ENCODE measurements around the gene LRRC3B. TPM values are rescaled to one million over a fixed set of nuclear protein-coding genes. Genes with fewer than 3 reads are reported as not detected.

Gene LRRC3B
- polyA plus RNA-seq, 1 donor from 2014 or later = 56.4 TPM

DNA sequence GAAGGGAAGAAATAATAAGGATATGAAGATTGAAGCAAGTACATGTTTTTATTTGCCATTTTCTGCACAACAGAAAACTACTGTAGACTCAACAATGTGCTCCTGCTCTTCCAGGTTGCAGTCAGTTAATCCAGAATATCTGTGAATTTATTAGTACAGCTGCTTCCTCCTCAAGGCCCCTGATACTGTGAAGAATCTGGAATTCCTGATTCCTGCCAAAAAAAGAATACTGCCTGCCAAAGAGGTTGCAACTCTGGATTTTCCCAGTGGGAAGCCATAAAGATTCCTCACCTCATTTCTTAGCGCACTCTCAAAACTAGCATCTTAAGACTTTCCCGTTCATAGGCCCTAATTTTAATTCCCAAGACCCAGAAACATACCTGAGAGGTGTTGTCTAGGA is 33.6 kb upstream of the LRRC3B start:
- no peaks in the 10 kb centered on the region for H3K9me3 ChIP-seq (ENCODE audit: low read length)
- no peak overlapping the region for H3K4me3 ChIP-seq (ENCODE audit: low read length)
- H3K27me3 ChIP-seq (ENCODE audit: insufficient read depth, low read depth, low read length) = no peaks in the 10 kb centered on the region
- H4K20me1 ChIP-seq (ENCODE audit: insufficient read depth) = no peaks in the 10 kb centered on the region
- H3K27ac ChIP-seq (ENCODE audit: low read length) = no peak overlapping the region
- no peaks in the 10 kb centered on the region for H3K36me3 ChIP-seq (ENCODE audit: insufficient read depth, low read length)
- TF ChIP-seq TAF1 (IDR thresholded peaks at IDR 0.05; ENCODE audit: low read depth) (no peak), POLR2AphosphoS5 (IDR thresholded peaks at IDR 0.05) (no peak), EZH2 (IDR thresholded peaks at IDR 0.05; ENCODE audit: borderline replicate concordance, insufficient read depth, low read length, poor library complexity, severe bottlenecking) (no peak), RAD21 (conservative IDR thresholded peaks at IDR 0.05) (no peak), REST (IDR thresholded peaks at IDR 0.05; ENCODE audit: borderline replicate concordance) (no peak)
- TF ChIP-seq, protein P1, sequence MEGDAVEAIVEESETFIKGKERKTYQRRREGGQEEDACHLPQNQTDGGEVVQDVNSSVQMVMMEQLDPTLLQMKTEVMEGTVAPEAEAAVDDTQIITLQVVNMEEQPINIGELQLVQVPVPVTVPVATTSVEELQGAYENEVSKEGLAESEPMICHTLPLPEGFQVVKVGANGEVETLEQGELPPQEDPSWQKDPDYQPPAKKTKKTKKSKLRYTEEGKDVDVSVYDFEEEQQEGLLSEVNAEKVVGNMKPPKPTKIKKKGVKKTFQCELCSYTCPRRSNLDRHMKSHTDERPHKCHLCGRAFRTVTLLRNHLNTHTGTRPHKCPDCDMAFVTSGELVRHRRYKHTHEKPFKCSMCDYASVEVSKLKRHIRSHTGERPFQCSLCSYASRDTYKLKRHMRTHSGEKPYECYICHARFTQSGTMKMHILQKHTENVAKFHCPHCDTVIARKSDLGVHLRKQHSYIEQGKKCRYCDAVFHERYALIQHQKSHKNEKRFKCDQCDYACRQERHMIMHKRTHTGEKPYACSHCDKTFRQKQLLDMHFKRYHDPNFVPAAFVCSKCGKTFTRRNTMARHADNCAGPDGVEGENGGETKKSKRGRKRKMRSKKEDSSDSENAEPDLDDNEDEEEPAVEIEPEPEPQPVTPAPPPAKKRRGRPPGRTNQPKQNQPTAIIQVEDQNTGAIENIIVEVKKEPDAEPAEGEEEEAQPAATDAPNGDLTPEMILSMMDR (IDR thresholded peaks at IDR 0.05; ENCODE audit: poor library complexity, severe bottlenecking) = no peak
- H3F3A ChIP-seq (ENCODE audit: insufficient read depth, low read length, poor library complexity, severe bottlenecking) = no peaks in the 10 kb centered on the region
- H3K4me2 ChIP-seq (ENCODE audit: low read length) = no peak overlapping the region
- no peak overlapping the region for H2AFZ ChIP-seq (ENCODE audit: low read depth, low read length)
- no peak overlapping the region for H3K9ac ChIP-seq (ENCODE audit: low read length)
- no peaks in the 10 kb centered on the region for H3K9me2 ChIP-seq (ENCODE audit: insufficient read depth, low read length)
- H3K79me2 ChIP-seq (replicated peaks; ENCODE audit: insufficient read depth, low read length) = no peaks in the 10 kb centered on the region

GRCh38 chr3:26589678-26590077 is 32.9 kb upstream of the LRRC3B start:
- TF ChIP-seq EZH2 (IDR thresholded peaks at IDR 0.05; ENCODE audit: borderline replicate concordance, insufficient read depth, low read length, poor library complexity, severe bottlenecking) = no peak
- no peak for TF ChIP-seq POLR2AphosphoS5 (IDR thresholded peaks at IDR 0.05)
- H3K36me3 ChIP-seq (ENCODE audit: insufficient read depth, low read length) = no peaks in the 10 kb centered on the region
- no peak overlapping the region for H3K27ac ChIP-seq (ENCODE audit: low read length)
- no peak overlapping the region for H3K4me3 ChIP-seq (ENCODE audit: low read length)
- no peak overlapping the region for H2AFZ ChIP-seq (ENCODE audit: low read depth, low read length)
- no peak overlapping the region for H3K4me2 ChIP-seq (ENCODE audit: low read length)
- H3K9ac ChIP-seq (ENCODE audit: low read length) = no peak overlapping the region
- no peaks in the 10 kb centered on the region for H3K27me3 ChIP-seq (ENCODE audit: insufficient read depth, low read depth, low read length)
- H3K9me2 ChIP-seq (ENCODE audit: insufficient read depth, low read length) = no peaks in the 10 kb centered on the region
- H3K9me3 ChIP-seq (ENCODE audit: low read length) = no peaks in the 10 kb centered on the region
- no peaks in the 10 kb centered on the region for H3K79me2 ChIP-seq (replicated peaks; ENCODE audit: insufficient read depth, low read length)
- no peaks in the 10 kb centered on the region for H3F3A ChIP-seq (ENCODE audit: insufficient read depth, low read length, poor library complexity, severe bottlenecking)
- H4K20me1 ChIP-seq (ENCODE audit: insufficient read depth) = no peaks in the 10 kb centered on the region

DNA sequence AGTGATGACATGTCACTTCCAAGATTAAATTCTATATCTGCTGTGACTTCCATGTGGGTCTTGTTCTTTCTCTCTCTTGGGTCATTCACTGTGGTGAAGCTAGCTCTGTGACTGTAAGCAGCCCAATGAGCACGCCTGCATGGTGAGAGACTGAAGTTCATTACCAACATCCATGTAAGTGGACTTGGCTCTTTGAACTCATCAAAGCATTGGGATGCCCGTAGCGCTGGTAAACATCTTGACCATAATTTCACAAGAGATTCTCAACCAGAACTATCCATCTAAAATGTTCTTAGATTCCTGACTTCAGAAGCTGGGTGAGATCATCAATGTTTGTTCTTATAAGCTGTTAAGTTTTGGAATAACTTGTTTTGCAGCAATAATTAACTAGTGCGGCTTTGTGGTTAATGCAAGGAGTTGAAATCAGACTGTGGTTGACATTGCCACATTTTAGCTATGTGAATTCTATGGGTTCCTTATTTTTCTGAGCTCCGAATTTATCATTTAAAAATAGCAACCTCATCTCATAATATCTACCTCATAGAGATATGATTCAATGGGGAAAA is 31.6 kb upstream of the LRRC3B start:
- Histone ChIP-seq H3K9ac (ENCODE audit: low read length) (no peak overlapping the region), H3K36me3 (ENCODE audit: insufficient read depth, low read length) (no peaks in the 10 kb centered on the region), H3F3A (ENCODE audit: insufficient read depth, low read length, poor library complexity, severe bottlenecking) (no peaks in the 10 kb centered on the region), H3K9me2 (ENCODE audit: insufficient read depth, low read length) (no peaks in the 10 kb centered on the region), H2AFZ (ENCODE audit: low read depth, low read length) (no peak overlapping the region), H3K4me3 (ENCODE audit: low read length) (no peak overlapping the region), H3K27me3 (ENCODE audit: insufficient read depth, low read depth, low read length) (no peaks in the 10 kb centered on the region), H3K79me2 (replicated peaks; ENCODE audit: insufficient read depth, low read length) (no peaks in the 10 kb centered on the region), H3K4me2 (ENCODE audit: low read length) (no peak overlapping the region), H4K20me1 (ENCODE audit: insufficient read depth) (no peaks in the 10 kb centered on the region), H3K9me3 (ENCODE audit: low read length) (no peaks in the 10 kb centered on the region), H3K27ac (ENCODE audit: low read length) (no peak overlapping the region)
- no peak for TF ChIP-seq EP300 (conservative IDR thresholded peaks at IDR 0.05; ENCODE audit: poor library complexity, severe bottlenecking)
- TF ChIP-seq EZH2 (IDR thresholded peaks at IDR 0.05; ENCODE audit: borderline replicate concordance, insufficient read depth, low read length, poor library complexity, severe bottlenecking) = no peak
- TF ChIP-seq RAD21 (conservative IDR thresholded peaks at IDR 0.05) = no peak
- TF ChIP-seq POLR2AphosphoS5 (IDR thresholded peaks at IDR 0.05) = no peak
- no peak for TF ChIP-seq SMC3 (conservative IDR thresholded peaks at IDR 0.05; ENCODE audit: poor library complexity)
- TF ChIP-seq, protein P1 (IDR thresholded peaks at IDR 0.05; ENCODE audit: poor library complexity, severe bottlenecking) = no peak
- no peak for TF ChIP-seq TAF1 (IDR thresholded peaks at IDR 0.05; ENCODE audit: low read depth)
- no peak for TF ChIP-seq REST (IDR thresholded peaks at IDR 0.05; ENCODE audit: borderline replicate concordance)
- TF ChIP-seq MXI1 (conservative IDR thresholded peaks at IDR 0.05; ENCODE audit: poor library complexity, severe bottlenecking) = no peak

Measured in neural cell (in vitro differentiated cells).